Lower leg skin (tissue), 4 donors: ENCODE data around the gene ZNF814. TPM values are rescaled to one million over a fixed set of nuclear protein-coding genes. Genes with fewer than 3 reads are reported as not detected.
"Not testable (repeated sequence)": the region's sequence is repeated elsewhere in the genome, so short reads cannot be mapped to it uniquely, and the experiment has no call there.

Experiments
- DNase-seq, 2 donors: peaks; one replicate each; pipeline ENCODE4 v3.0.0-alpha.2; 2019; ENCODE audit warnings: low spot score in 2 of 2
- H3K4me3 ChIP-seq: fragments of 200-600 bp; sonication (generic); 2 replicates; pipeline ENCODE4 v1.5.1; 2017; ENCODE audit warnings: mild to moderate bottlenecking, low read depth; ENCODE audit not compliant: poor library complexity, severe bottlenecking
- CTCF ChIP-seq, 3 donors: fragments of 450-650 bp; IDR thresholded peaks; one replicate each; pipeline ENCODE4 v1.5.1; 2016; ENCODE audit warnings: antibody characterized with exemption in 3 of 3, mild to moderate bottlenecking in 3 of 3, moderate library complexity in 2 of 3
- POLR2A ChIP-seq, 2 donors: fragments of 450-650 bp; IDR thresholded peaks; one replicate each; pipeline ENCODE4 v1.6.1; 2016 to 2017; ENCODE audit warnings: antibody characterized with exemption in 2 of 2, mild to moderate bottlenecking in 1 of 2, moderate library complexity in 1 of 2
- WGBS, 2 donors: methylation state at CpG; one replicate each; pipeline ENCODE4 v1.1.5; 2018; 5-methylcytosine and 5-hydroxymethylcytosine counted together
- intact Hi-C: fragments of 100-400 bp; cut with DNase I; formaldehyde crosslinking; loops from one replicate; pipeline ENCODE4 v1.15.0; 2023; ENCODE audit warnings: low total_unique reads
- total RNA-seq, 4 donors: library from RNA; depleted of rRNA; stranded (reverse); fragments of >200 nt; gene quantifications; one replicate each; pipeline ENCODE4 v1.1.0, GENCODE V29; 2016

Gene ZNF814
- total RNA-seq, 4 donors from 2014 or later: 6.9 to 18.4 (median 10.0) TPM

- WGBS, 2 donors: 91 to 96% methylated on average over 3 of the region's 3 CpGs
- no peak for DNase-seq
- intact Hi-C loops: no loop called here
- H3K4me3 ChIP-seq: no peak overlapping the region
- TF ChIP-seq CTCF (IDR thresholded peaks at IDR 0.05) (no peak), POLR2A (IDR thresholded peaks at IDR 0.05) (no peak)
These were observed 25.7 kb upstream of the ZNF814 start for GRCh38 chr19:57914531-57914930.

DNA sequence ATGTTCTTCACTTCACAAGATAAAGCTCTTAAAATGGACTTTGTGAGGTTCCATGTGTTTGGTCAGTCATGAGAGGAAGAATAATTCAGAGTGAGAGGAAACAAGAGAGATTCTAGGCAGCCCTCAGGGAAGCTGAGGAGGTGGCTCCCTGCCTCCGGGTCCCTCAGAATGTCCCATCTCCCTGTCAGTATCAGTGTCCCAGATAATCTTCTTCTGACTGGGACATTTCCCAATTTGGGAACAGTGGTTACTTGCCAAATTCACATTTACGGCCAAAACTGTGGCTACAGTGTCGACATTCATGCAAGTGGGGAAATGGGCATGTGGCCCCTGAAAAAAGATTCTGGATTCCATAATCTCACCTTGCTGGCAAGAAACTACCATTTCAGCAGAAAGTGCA, 18.6 kb upstream of the ZNF814 start:
- WGBS, 2 donors: 86 to 93% methylated on average over 3 of the region's 3 CpGs
- intact Hi-C loops: no loop called here
- H3K4me3 ChIP-seq: no peak overlapping the region
- TF ChIP-seq CTCF (IDR thresholded peaks at IDR 0.05): no peak
- TF ChIP-seq POLR2A (IDR thresholded peaks at IDR 0.05): no peak
- DNase-seq: peak in 1 of 2 donors; percentile 53

DNA sequence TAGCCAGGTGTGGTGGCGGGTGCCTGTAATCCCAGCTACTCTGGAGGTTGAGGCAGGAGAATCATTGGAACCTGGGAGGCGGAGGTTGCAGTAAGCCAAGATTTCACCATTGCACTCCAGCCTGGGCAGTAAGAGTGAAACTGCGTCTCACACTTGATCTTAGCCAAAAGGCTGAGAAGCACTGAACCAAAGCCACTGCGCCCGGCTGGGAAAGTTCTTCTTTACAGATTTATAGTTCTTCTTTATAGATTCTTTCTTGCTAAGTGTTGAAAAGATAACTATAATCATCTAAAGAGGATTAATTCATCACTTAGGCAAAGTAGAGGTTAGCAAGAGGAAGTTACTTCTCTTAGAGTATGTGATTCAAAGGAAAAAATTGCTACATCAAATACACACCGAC, 16.4 kb upstream of the ZNF814 start:
- intact Hi-C loops: no loop called here
- TF ChIP-seq POLR2A (IDR thresholded peaks at IDR 0.05) (no peak), CTCF (IDR thresholded peaks at IDR 0.05) (no peak)
- WGBS, 2 donors: 87 to 96% methylated on average over 6 of the region's 6 CpGs
- peak in 1 of 2 donors; percentile 39 for DNase-seq
- no peak overlapping the region for H3K4me3 ChIP-seq

- intact Hi-C loops: no loop called here
- WGBS, 2 donors: 71 to 74% methylated on average over 7 of the region's 7 CpGs
These were observed 14.9 kb upstream of the ZNF814 start for GRCh38 chr19:57903618-57904184.

DNA sequence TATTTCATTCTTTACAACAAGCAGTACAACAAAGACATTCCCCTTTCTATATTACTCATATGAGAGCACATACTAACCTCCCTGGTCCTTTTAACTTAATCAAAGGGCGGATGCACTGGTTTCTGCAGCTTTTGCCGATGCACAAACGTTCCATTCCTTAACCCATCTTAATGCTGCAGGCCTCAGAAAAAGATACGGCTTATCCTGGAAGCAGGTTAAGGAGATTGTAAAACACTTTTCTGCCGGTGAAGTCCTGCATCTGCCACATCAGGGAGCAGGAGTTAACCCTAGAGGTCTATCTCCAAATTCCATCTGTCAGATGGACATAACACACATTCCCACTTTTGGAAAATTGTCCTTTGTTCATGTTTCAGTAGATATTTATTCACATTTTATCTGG, 11.5 kb upstream of the ZNF814 start:
- DNase-seq: no peak
- 81% methylated on average over 5 of the region's 5 CpGs for WGBS, 2 donors
- H3K4me3 ChIP-seq: no peak overlapping the region
- intact Hi-C loops: no loop called here
- TF ChIP-seq CTCF (IDR thresholded peaks at IDR 0.05) (no peak), POLR2A (IDR thresholded peaks at IDR 0.05) (no peak)

More at GRCh38 chr19:57903618-57904184, 14.9 kb upstream of the ZNF814 start:
- no peak for TF ChIP-seq POLR2A (IDR thresholded peaks at IDR 0.05)
- no peak for TF ChIP-seq CTCF (IDR thresholded peaks at IDR 0.05)
- no peak overlapping the region for H3K4me3 ChIP-seq
- peak in 1 of 2 donors; percentile 9 for DNase-seq

DNA sequence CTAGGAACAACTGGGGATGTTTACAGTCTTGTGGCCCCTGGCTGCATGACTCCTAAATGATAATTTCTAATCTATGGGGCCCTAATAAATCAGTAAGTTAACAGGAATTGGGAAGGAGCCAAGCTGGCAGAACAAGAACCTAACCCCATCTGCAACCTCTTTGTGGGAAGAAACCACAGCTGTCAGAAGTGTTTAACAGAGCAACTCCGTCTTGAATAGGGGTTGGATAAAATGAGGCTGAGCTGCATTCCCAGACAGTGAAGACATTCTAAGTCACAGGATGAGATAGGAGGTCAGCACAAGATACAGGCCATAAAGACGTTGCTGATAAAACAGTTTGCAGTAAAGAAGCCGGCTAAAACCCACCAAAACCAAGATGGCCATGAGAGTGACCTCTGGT, 1.9 kb upstream of the ZNF814 start:
- intact Hi-C loops, H3K4me3 ChIP-seq, DNase-seq: not testable (repeated sequence)
- WGBS, 2 donors: 63 to 69% methylated on average over 3 of the region's 3 CpGs
